Effector memory CD4-positive, alpha-beta T cell (primary cell): ENCODE data around the gene APH1A.
"Not testable (repeated sequence)": the region's sequence is repeated elsewhere in the genome, so short reads cannot be mapped to it uniquely, and the experiment has no call there.

Experiments used
- DNase-seq, 3 donors: peaks; one replicate each; pipeline ENCODE4 v3.0.0-alpha.2; 2020
- H3K27ac ChIP-seq: 2 replicates; pipeline ENCODE4 v1.7.0; 2013; ENCODE audit warnings: mild to moderate bottlenecking, low read length, moderate library complexity; ENCODE audit not compliant: insufficient read depth, poor library complexity, severe bottlenecking
- H3K27me3 ChIP-seq: replicated peaks from 2 replicates; pipeline ENCODE4 v1.7.0; 2013; ENCODE audit warnings: mild to moderate bottlenecking, low read length; ENCODE audit not compliant: insufficient read depth, control insufficient read depth, poor library complexity, severe bottlenecking
- H3K36me3 ChIP-seq: 2 replicates; pipeline ENCODE4 v1.7.0; 2013; ENCODE audit warnings: mild to moderate bottlenecking, low read length, moderate library complexity; ENCODE audit not compliant: control insufficient read depth, insufficient read depth
- H3K4me1 ChIP-seq: 2 replicates; pipeline ENCODE4 v1.7.0; 2013; ENCODE audit warnings: low read length, mild to moderate bottlenecking; ENCODE audit not compliant: control insufficient read depth, insufficient read depth, poor library complexity, severe bottlenecking
- H3K4me3 ChIP-seq: 2 replicates; pipeline ENCODE4 v1.7.0; 2013; ENCODE audit warnings: low read length, low read depth, mild to moderate bottlenecking; ENCODE audit not compliant: insufficient read depth, poor library complexity, severe bottlenecking
- H3K9me3 ChIP-seq: 2 replicates; pipeline ENCODE4 v1.7.0; 2013; ENCODE audit warnings: mild to moderate bottlenecking, low read length, moderate library complexity; ENCODE audit not compliant: control insufficient read depth

Gene APH1A

GRCh38 chr1:150235294-150235851 is 33.4 kb downstream of the APH1A start:
- peak overlapping the region; percentile 89 for H3K4me3 ChIP-seq
- DNase-seq, result peak in 2 of 3 donors; percentile 1 to 16

GRCh38 chr1:150234566-150235293 is 34.1 kb downstream of the APH1A start:
- DNase-seq, result peak; percentile 86 to 88 (median 87)
- Histone ChIP-seq H3K4me1 (peaks cover 15% of the 10 kb centered on the region), H3K27me3 (no peaks in the 10 kb centered on the region), H3K36me3 (no peaks in the 10 kb centered on the region), H3K4me3 (peak overlapping the region; percentile 89), H3K27ac (peak overlapping the region; percentile 95), H3K9me3 (no peaks in the 10 kb centered on the region)

More at GRCh38 chr1:150235294-150235851, 33.4 kb downstream of the APH1A start:
- Histone ChIP-seq H3K4me1 (peaks cover 15% of the 10 kb centered on the region), H3K9me3 (no peaks in the 10 kb centered on the region), H3K27ac (peak overlapping the region; percentile 95), H3K27me3 (no peaks in the 10 kb centered on the region), H3K36me3 (no peaks in the 10 kb centered on the region)

- H3K27me3 ChIP-seq, result no peaks in the 10 kb centered on the region
- no peak for DNase-seq
- H3K27ac ChIP-seq, result peak overlapping the region; percentile 95
- no peaks in the 10 kb centered on the region for H3K36me3 ChIP-seq
- H3K9me3 ChIP-seq, result no peaks in the 10 kb centered on the region
- peaks cover 15% of the 10 kb centered on the region for H3K4me1 ChIP-seq
- peak overlapping the region; percentile 89 for H3K4me3 ChIP-seq
These were observed 34.6 kb downstream of the APH1A start for GRCh38 chr1:150234309-150234565.

GRCh38 chr1:150233359-150234308 is 35.2 kb downstream of the APH1A start:
- Histone ChIP-seq H3K36me3 (no peaks in the 10 kb centered on the region), H3K4me3 (peak overlapping the region; percentile 89), H3K27me3 (no peaks in the 10 kb centered on the region), H3K4me1 (peaks cover 15% of the 10 kb centered on the region), H3K9me3 (no peaks in the 10 kb centered on the region), H3K27ac (peak overlapping the region; percentile 95)
- DNase-seq, result peak in 2 of 3 donors; percentile 6

- not testable (repeated sequence) for H3K9me3 ChIP-seq, H3K4me3 ChIP-seq
- H3K27ac ChIP-seq, result peak overlapping the region; percentile 95
These were observed 35.9 kb downstream of the APH1A start for GRCh38 chr1:150232921-150233320.

GRCh38 chr1:150228246-150228645 is 40.6 kb downstream of the APH1A start:
- H3K36me3 ChIP-seq, result peaks cover 30% of the 10 kb centered on the region
- H3K4me3 ChIP-seq, DNase-seq, H3K9me3 ChIP-seq, H3K27me3 ChIP-seq, H3K27ac ChIP-seq, H3K4me1 ChIP-seq: not testable (repeated sequence)

More at GRCh38 chr1:150232921-150233320, 35.9 kb downstream of the APH1A start:
- not testable (repeated sequence) for H3K27me3 ChIP-seq, DNase-seq, H3K36me3 ChIP-seq
- H3K4me1 ChIP-seq, result peaks cover 15% of the 10 kb centered on the region

GRCh38 chr1:150227228-150227627 is 41.6 kb downstream of the APH1A start:
- H3K27me3 ChIP-seq, result no peaks in the 10 kb centered on the region
- H3K27ac ChIP-seq, result no peak overlapping the region

GRCh38 chr1:150226486-150226885 is 42.3 kb downstream of the APH1A start:
- no peak overlapping the region for H3K4me3 ChIP-seq
- no peaks in the 10 kb centered on the region for H3K9me3 ChIP-seq
- H3K36me3 ChIP-seq, result peaks cover 30% of the 10 kb centered on the region
- no peak for DNase-seq
- H3K27me3 ChIP-seq, result no peaks in the 10 kb centered on the region
- no peak overlapping the region for H3K27ac ChIP-seq
- H3K4me1 ChIP-seq, result no peaks in the 10 kb centered on the region

More at GRCh38 chr1:150227228-150227627, 41.6 kb downstream of the APH1A start:
- DNase-seq, result no peak
- Histone ChIP-seq H3K36me3 (peaks cover 30% of the 10 kb centered on the region), H3K4me3 (no peak overlapping the region), H3K9me3 (no peaks in the 10 kb centered on the region), H3K4me1 (no peaks in the 10 kb centered on the region)

GRCh38 chr1:150225546-150225945 is 43.3 kb downstream of the APH1A start:
- no peaks in the 10 kb centered on the region for H3K9me3 ChIP-seq
- H3K27ac ChIP-seq, result no peak overlapping the region
- no peaks in the 10 kb centered on the region for H3K27me3 ChIP-seq
- no peak overlapping the region for H3K4me3 ChIP-seq
- H3K36me3 ChIP-seq, result peaks cover 30% of the 10 kb centered on the region
- no peaks in the 10 kb centered on the region for H3K4me1 ChIP-seq
- no peak for DNase-seq

- Histone ChIP-seq H3K9me3 (no peaks in the 10 kb centered on the region), H3K27me3 (no peaks in the 10 kb centered on the region), H3K4me1 (no peaks in the 10 kb centered on the region), H3K36me3 (peaks cover 30% of the 10 kb centered on the region), H3K4me3 (no peak overlapping the region), H3K27ac (no peak overlapping the region)
- DNase-seq, result no peak
These were observed 43.8 kb downstream of the APH1A start for GRCh38 chr1:150224983-150225382.
